GM23248 (cell line): ENCODE results near the gene APLP2.

Experiments used
- EZH2 ChIP-seq: fragments of 200-600 bp; sonication (generic); IDR thresholded peaks from 2 replicates; pipeline ENCODE4 v1.6.1; 2018; ENCODE audit warnings: antibody characterized with exemption, mild to moderate bottlenecking; ENCODE audit not compliant: insufficient read depth, poor library complexity, severe bottlenecking
- EZH2phosphoT487 ChIP-seq: fragments of 200-600 bp; sonication (generic); IDR thresholded peaks from 2 replicates; pipeline ENCODE4 v1.6.1; 2018; ENCODE audit warnings: antibody characterized with exemption, moderate library complexity, mild to moderate bottlenecking, low read depth; ENCODE audit not compliant: insufficient read depth

- TF ChIP-seq EZH2phosphoT487 = no peak
- TF ChIP-seq EZH2 = no peak
Measured at GRCh38 chr11:130156108-130157022, 86.7 kb downstream of the APLP2 start.
